A549 treated with CpdA at 1 μM for 4 hours (cell line): ENCODE data around the gene SOX15. TPM values are rescaled to one million over a fixed set of nuclear protein-coding genes. Genes with fewer than 3 reads are reported as not detected.

Experiments
- total RNA-seq: library from RNA; stranded (reverse); fragments of 200-300 nt; extraction: Qiagen RNA extraction; gene quantifications from 5 replicates; pipeline ENCODE4 v1.2.3, GENCODE V29; 2022; ENCODE audit warnings: low read depth

SOX15 gene
- 0.22 to 0.72 TPM (median 0.37 TPM) in 5 replicates for total RNA-seq

DNA sequence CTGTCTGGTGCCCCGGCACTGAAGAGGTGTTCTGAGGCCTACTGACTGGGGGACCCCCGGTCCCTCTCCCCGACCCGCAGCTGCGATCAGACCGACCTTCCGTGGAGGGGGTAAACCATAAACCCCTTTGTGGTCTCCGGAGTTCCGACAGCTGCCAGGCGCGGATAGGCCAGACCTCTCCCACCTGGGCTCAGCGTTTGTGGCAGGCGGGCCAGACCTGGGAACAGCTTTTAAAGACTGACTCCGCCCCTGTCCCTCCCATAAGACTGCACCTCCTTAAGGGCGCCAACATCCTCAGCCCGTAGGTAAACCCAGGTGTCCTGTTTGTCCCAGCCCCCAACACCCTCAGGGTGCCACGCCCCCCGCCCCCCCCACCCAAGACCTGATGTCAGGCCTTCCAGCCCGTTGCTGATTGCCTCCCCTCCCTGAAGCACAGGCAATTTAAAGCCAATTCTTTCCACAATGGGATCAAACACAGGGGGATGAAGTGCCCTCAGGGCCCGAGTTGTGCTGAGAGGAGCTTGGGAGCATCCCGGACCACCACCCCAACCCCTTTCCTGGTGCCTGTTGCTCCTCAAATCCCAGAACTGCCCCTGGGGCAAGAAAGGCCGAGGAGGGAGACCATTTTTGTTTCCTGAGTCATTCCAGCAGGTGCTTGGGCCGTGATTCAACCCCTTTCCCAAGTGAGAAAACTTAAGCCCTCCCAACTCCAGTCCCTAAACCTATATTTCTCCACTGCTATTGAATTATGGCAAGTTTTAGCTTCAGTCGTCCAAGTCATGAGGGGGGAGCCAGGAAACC is at the start of gene SOX15:
TSS of gene SOX15 (minus strand) at position 204 of the 801 bp plus-strand sequence. CDS start 418 bp downstream, outside the sequence.

DNA sequence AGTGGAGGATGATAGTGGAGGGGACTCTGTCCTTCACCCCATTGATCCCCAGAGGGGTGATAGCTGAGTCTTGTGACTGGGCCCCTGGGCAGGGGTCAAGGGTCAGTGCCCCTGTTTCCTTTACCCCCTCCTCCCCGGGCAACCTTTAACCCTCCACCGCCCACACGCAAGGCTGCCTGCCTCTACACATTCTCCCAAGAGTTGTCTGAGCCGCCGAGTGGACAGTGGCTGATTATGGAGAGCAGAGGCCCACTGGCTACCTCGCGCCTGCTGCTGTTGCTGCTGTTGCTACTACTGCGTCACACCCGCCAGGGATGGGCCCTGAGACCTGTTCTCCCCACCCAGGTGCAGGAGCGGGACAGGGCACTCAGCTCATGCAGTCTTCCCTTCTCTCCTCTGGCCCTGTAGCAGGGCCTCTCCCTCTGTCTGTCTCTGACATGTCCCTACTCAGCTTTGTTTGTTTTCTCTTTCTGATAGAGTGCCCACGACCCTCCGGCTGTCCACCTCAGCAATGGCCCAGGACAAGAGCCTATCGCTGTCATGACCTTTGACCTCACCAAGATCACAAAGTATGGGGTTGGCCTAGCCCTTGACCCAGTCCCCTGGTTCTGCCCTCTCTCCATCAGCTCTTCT is 40.2 kb upstream of the SOX15 start, which contains the start of gene SHBG:
TSS of gene SHBG (plus strand) at position 197 of the 633 bp plus-strand sequence. CDS start at position 235, 38 bp downstream.

GRCh38 chr17:7627250-7628121 is 37.6 kb upstream of the SOX15 start, which contains the start of gene SAT2:
Gene SAT2, minus strand, starts transcription at chr17:7627821. Its CDS starts 186 bp downstream, at chr17:7627635.

GRCh38 chr17:7614425-7615264 is 24.8 kb upstream of the SOX15 start, which contains the start of gene FXR2:
Gene FXR2, minus strand, starts transcription at chr17:7614897. Its CDS starts 365 bp downstream, at chr17:7614532.

GRCh38 chr17:7583253-7584109 is 6.4 kb downstream of the SOX15 start, which contains the start of gene MPDU1:
Gene MPDU1, plus strand, starts transcription at chr17:7583852. Its CDS starts 11 bp downstream, at chr17:7583863.

DNA sequence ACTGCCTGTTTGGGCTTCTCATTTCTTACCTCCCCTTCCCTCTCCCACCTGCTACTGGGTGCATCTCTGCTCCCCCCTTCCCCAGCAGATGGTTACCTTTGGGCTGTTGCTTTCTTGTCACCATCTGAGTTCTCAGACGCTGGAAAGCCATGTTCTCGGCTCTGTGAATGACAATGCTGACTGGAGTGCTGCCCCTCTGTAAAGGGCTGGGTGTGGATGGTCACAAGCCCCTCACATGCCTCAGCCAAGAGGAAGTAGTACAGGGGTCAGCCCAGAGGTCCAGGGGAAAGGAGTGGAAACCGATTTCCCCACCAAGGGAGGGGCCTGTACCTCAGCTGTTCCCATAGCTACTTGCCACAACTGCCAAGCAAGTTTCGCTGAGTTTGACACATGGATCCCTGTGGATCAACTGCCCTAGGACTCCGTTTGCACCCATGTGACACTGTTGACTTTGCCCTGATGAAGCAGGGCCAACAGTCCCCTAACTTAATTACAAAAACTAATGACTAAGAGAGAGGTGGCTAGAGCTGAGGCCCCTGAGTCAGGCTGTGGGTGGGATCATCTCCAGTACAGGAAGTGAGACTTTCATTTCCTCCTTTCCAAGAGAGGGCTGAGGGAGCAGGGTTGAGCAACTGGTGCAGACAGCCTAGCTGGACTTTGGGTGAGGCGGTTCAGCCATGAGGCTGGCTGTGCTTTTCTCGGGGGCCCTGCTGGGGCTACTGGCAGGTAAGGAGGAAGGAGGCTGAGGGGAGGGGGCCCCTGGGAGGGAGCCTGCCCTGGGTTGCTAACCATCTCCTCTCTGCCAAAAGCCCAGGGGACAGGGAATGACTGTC is 10.7 kb downstream of the SOX15 start, which contains the start of gene CD68:
TSS of gene CD68 (plus strand) at position 638 of the 833 bp plus-strand sequence. CDS start at position 678, 40 bp downstream.

DNA sequence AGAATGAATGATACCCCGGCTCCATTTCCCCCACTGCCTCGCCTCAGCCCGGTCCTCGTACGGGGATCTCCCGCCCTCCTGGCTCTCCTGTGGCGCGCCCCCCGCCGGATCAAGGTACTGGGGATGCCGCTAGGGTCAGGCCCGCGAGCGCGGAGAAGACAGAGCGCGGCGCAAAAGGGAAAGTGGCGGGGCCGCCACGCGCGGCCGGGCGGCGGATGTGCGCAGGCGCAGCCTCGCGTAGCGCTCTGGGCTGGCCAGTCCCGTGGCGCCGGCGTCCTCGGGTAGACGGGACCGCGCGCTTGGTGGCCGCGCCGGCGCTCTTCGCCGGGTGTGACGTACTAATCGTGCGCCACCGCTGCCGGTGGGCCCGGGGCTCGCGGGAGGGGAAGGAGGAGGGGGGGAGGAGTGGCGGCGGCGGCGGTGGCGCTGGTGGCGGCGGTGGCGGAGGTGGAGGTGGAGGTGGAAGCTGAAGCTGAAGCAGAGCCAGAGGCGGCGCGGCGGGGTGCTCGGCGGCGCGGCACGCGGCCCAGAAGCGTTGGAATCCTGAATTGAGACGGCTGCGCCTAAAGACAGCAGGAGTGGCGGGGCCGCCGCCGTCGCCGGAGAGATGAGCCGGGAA is 28.2 kb downstream of the SOX15 start, which contains the start of gene SENP3:
TSS of gene SENP3 (plus strand) at position 331 of the 619 bp plus-strand sequence. CDS start 1,158 bp downstream, outside the sequence.

DNA sequence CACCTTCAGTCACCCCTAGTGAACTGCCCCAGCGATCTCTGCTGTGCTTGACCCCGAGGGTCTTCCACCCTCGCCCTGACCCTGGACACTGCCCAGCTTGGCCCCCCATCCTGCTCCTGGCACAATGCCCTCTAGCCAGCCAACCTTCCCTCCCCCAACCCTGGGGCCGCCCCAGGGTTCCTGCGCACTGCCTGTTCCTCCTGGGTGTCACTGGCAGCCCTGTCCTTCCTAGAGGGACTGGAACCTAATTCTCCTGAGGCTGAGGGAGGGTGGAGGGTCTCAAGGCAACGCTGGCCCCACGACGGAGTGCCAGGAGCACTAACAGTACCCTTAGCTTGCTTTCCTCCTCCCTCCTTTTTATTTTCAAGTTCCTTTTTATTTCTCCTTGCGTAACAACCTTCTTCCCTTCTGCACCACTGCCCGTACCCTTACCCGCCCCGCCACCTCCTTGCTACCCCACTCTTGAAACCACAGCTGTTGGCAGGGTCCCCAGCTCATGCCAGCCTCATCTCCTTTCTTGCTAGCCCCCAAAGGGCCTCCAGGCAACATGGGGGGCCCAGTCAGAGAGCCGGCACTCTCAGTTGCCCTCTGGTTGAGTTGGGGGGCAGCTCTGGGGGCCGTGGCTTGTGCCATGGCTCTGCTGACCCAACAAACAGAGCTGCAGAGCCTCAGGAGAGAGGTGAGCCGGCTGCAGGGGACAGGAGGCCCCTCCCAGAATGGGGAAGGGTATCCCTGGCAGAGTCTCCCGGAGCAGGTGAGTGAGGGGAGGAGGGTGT is 31.2 kb downstream of the SOX15 start, which contains the start of gene TNFSF13:
TSS of gene TNFSF13 (plus strand) at position 207 of the 776 bp plus-strand sequence. CDS start at position 497, 290 bp downstream.

GRCh38 chr17:7548585-7549400 is 41.1 kb downstream of the SOX15 start, which contains the start of gene TNFSF12:
Gene TNFSF12, plus strand, starts transcription at chr17:7549058. Its CDS starts 96 bp downstream, at chr17:7549154.

Other genes with a start within 250 kb of the SOX15 start
- gene KCTD11, start 237.9 kb downstream of the SOX15 start, total RNA-seq = 11.9 to 16.4 TPM (median 13.3 TPM) in 5 replicates
- not detected in 5 replicates for gene TMEM95, start 234.9 kb downstream of the SOX15 start, total RNA-seq
- gene TNK1, start 209.0 kb downstream of the SOX15 start, total RNA-seq = 1.5 to 2.4 TPM (median 1.8 TPM) in 5 replicates
- 36.7 to 43.5 TPM (median 37.7 TPM) in 5 replicates for gene PLSCR3, start 195.6 kb downstream of the SOX15 start, total RNA-seq
- 181 to 224 TPM (median 197 TPM) in 5 replicates for gene TMEM256, start 186.0 kb downstream of the SOX15 start, total RNA-seq
- gene NLGN2, start 182.2 kb downstream of the SOX15 start, total RNA-seq = 14.2 to 20.2 TPM (median 17.0 TPM) in 5 replicates
- gene SPEM1, start 169.8 kb downstream of the SOX15 start, total RNA-seq = 0.09 TPM in 1 of 5 replicates, not detected in the others
- 0.10 to 0.14 TPM in 2 of 5 replicates, not detected in the others for gene SPEM2, start 164.5 kb downstream of the SOX15 start, total RNA-seq
- 0.01 to 0.04 TPM in 2 of 5 replicates, not detected in the others for gene SPEM3, start 161.2 kb downstream of the SOX15 start, total RNA-seq
- gene TMEM102, start 154.7 kb downstream of the SOX15 start, total RNA-seq = 9.6 to 14.5 TPM (median 13.1 TPM) in 5 replicates
- gene FGF11, start 150.6 kb downstream of the SOX15 start, total RNA-seq = 0.99 to 1.4 TPM (median 1.4 TPM) in 5 replicates
- 4.7 to 7.6 TPM (median 7.2 TPM) in 5 replicates for gene CHRNB1, start 145.0 kb downstream of the SOX15 start, total RNA-seq
- 20.0 to 25.5 TPM (median 23.1 TPM) in 5 replicates for gene ZBTB4, start 110.5 kb downstream of the SOX15 start, total RNA-seq
- not detected in 5 replicates for gene SLC35G6, start 108.6 kb downstream of the SOX15 start, total RNA-seq
- 74.3 to 88.3 TPM (median 80.0 TPM) in 5 replicates for gene POLR2A, start 105.7 kb downstream of the SOX15 start, total RNA-seq
- gene TNFSF12, start 41.0 kb downstream of the SOX15 start, total RNA-seq = 9.6 to 13.5 TPM (median 10.4 TPM) in 5 replicates
- 0.61 to 1.9 TPM (median 1.3 TPM) in 5 replicates for gene TNFSF13, start 31.3 kb downstream of the SOX15 start, total RNA-seq
- 94.4 to 114 TPM (median 102 TPM) in 5 replicates for gene SENP3, start 28.2 kb downstream of the SOX15 start, total RNA-seq
- 34.0 to 42.9 TPM (median 36.5 TPM) in 5 replicates for gene CD68, start 10.5 kb downstream of the SOX15 start, total RNA-seq
- 116 to 133 TPM (median 120 TPM) in 5 replicates for gene MPDU1, start 6.2 kb downstream of the SOX15 start, total RNA-seq
- 54.7 to 68.2 TPM (median 61.0 TPM) in 5 replicates for gene FXR2, start 24.8 kb upstream of the SOX15 start, total RNA-seq
- gene SAT2, start 37.7 kb upstream of the SOX15 start, total RNA-seq = 81.2 to 99.2 TPM (median 91.7 TPM) in 5 replicates
- 0.68 to 1.0 TPM (median 0.73 TPM) in 5 replicates for gene SHBG, start 40.0 kb upstream of the SOX15 start, total RNA-seq
- 0.16 to 0.33 TPM (median 0.26 TPM) in 4 of 5 replicates, not detected in the other for gene ATP1B2, start 60.8 kb upstream of the SOX15 start, total RNA-seq
- gene TP53, start 97.4 kb upstream of the SOX15 start, total RNA-seq = 48.7 to 61.6 TPM (median 55.2 TPM) in 5 replicates
- 33.9 to 50.3 TPM (median 47.7 TPM) in 5 replicates for gene WRAP53, start 98.4 kb upstream of the SOX15 start, total RNA-seq
- gene EFNB3, start 115.1 kb upstream of the SOX15 start, total RNA-seq = 1.0 to 1.7 TPM (median 1.4 TPM) in 5 replicates
- 0.01 to 0.03 TPM in 2 of 5 replicates, not detected in the others for gene DNAH2, start 127.7 kb upstream of the SOX15 start, total RNA-seq
- gene KDM6B, start 244.1 kb upstream of the SOX15 start, total RNA-seq = 13.8 to 23.8 TPM (median 15.1 TPM) in 5 replicates